Neuron (in vitro differentiated cells): ENCODE data around the gene CDYL.
"Not testable (repeated sequence)": the region's sequence is repeated elsewhere in the genome, so short reads cannot be mapped to it uniquely, and the experiment has no call there.

ENCODE experiments used
- H2AFZ ChIP-seq: one replicate; pipeline ENCODE4 v1.6.1; 2013; ENCODE audit warnings: low read depth, mild to moderate bottlenecking, inconsistent platforms, low read length, moderate library complexity
- H3K27me3 ChIP-seq: one replicate; pipeline ENCODE4 v1.6.1; 2013; ENCODE audit warnings: low read length; ENCODE audit not compliant: insufficient read depth
- H3K36me3 ChIP-seq: one replicate; pipeline ENCODE4 v1.6.1; 2013; ENCODE audit warnings: low read length; ENCODE audit not compliant: insufficient read depth
- H3K4me1 ChIP-seq: one replicate; pipeline ENCODE4 v1.6.1; 2013; ENCODE audit warnings: low read length; ENCODE audit not compliant: insufficient read depth
- H3K4me3 ChIP-seq: 2 replicates; pipeline ENCODE4 v1.5.1; 2013; ENCODE audit warnings: mild to moderate bottlenecking, low read length, moderate library complexity
- H3K9me3 ChIP-seq: one replicate; pipeline ENCODE4 v1.6.1; 2013; ENCODE audit warnings: low read length

CDYL gene

GRCh38 chr6:4844108-4844507, 67.9 kb downstream of the CDYL start:
- no peaks in the 10 kb centered on the region for H3K27me3 ChIP-seq
- H2AFZ ChIP-seq, result no peak overlapping the region
- no peak overlapping the region for H3K4me3 ChIP-seq
- no peaks in the 10 kb centered on the region for H3K4me1 ChIP-seq
- H3K9me3 ChIP-seq, result peaks cover 13% of the 10 kb centered on the region
- H3K36me3 ChIP-seq, result no peaks in the 10 kb centered on the region

- Histone ChIP-seq H3K9me3 (peaks cover 13% of the 10 kb centered on the region), H3K4me3 (no peak overlapping the region), H3K4me1 (no peaks in the 10 kb centered on the region), H3K36me3 (no peaks in the 10 kb centered on the region), H3K27me3 (no peaks in the 10 kb centered on the region), H2AFZ (no peak overlapping the region)
These were observed 70.2 kb downstream of the CDYL start for GRCh38 chr6:4846387-4846786.

GRCh38 chr6:4848382-4849068, 72.3 kb downstream of the CDYL start:
- Histone ChIP-seq H3K9me3 (peaks cover 11% of the 10 kb centered on the region), H3K4me1 (no peaks in the 10 kb centered on the region), H3K27me3 (no peaks in the 10 kb centered on the region), H2AFZ (no peak overlapping the region), H3K4me3 (no peak overlapping the region), H3K36me3 (no peaks in the 10 kb centered on the region)

- H3K27me3 ChIP-seq, result no peaks in the 10 kb centered on the region
- no peak overlapping the region for H2AFZ ChIP-seq
- peaks cover 4% of the 10 kb centered on the region for H3K9me3 ChIP-seq
- no peak overlapping the region for H3K4me3 ChIP-seq
- H3K36me3 ChIP-seq, result no peaks in the 10 kb centered on the region
- no peaks in the 10 kb centered on the region for H3K4me1 ChIP-seq
These were observed 73.2 kb downstream of the CDYL start for GRCh38 chr6:4849226-4850022.

GRCh38 chr6:4851035-4851434, 74.8 kb downstream of the CDYL start:
- Histone ChIP-seq H3K27me3 (no peaks in the 10 kb centered on the region), H3K4me3 (no peak overlapping the region), H3K9me3 (no peaks in the 10 kb centered on the region), H3K36me3 (no peaks in the 10 kb centered on the region), H3K4me1 (no peaks in the 10 kb centered on the region), H2AFZ (no peak overlapping the region)

- not testable (repeated sequence) for H3K27me3 ChIP-seq, H3K4me3 ChIP-seq, H3K9me3 ChIP-seq, H3K36me3 ChIP-seq, H2AFZ ChIP-seq, H3K4me1 ChIP-seq
These were observed 76.0 kb downstream of the CDYL start for GRCh38 chr6:4852186-4852585.

GRCh38 chr6:4852938-4853337, 76.7 kb downstream of the CDYL start:
- H2AFZ ChIP-seq, result no peak overlapping the region
- H3K9me3 ChIP-seq, result no peaks in the 10 kb centered on the region
- no peaks in the 10 kb centered on the region for H3K27me3 ChIP-seq
- no peaks in the 10 kb centered on the region for H3K4me1 ChIP-seq
- no peaks in the 10 kb centered on the region for H3K36me3 ChIP-seq
- H3K4me3 ChIP-seq, result no peak overlapping the region

- Histone ChIP-seq H3K36me3 (no peaks in the 10 kb centered on the region), H3K4me1 (no peaks in the 10 kb centered on the region), H3K9me3 (no peaks in the 10 kb centered on the region)
These were observed 77.1 kb downstream of the CDYL start for GRCh38 chr6:4853349-4853748.

GRCh38 chr6:4853782-4854511, 77.7 kb downstream of the CDYL start:
- H3K9me3 ChIP-seq, result no peaks in the 10 kb centered on the region
- H3K4me3 ChIP-seq, result no peak overlapping the region
- H3K4me1 ChIP-seq, result no peaks in the 10 kb centered on the region

More at GRCh38 chr6:4853349-4853748, 77.1 kb downstream of the CDYL start:
- H3K27me3 ChIP-seq, result no peaks in the 10 kb centered on the region
- H2AFZ ChIP-seq, result no peak overlapping the region
- H3K4me3 ChIP-seq, result no peak overlapping the region

GRCh38 chr6:4856785-4857184, 80.6 kb downstream of the CDYL start:
- H3K4me1 ChIP-seq, result no peaks in the 10 kb centered on the region
- H3K36me3 ChIP-seq, result no peaks in the 10 kb centered on the region
- no peak overlapping the region for H3K4me3 ChIP-seq
- no peaks in the 10 kb centered on the region for H3K27me3 ChIP-seq
- no peaks in the 10 kb centered on the region for H3K9me3 ChIP-seq
- H2AFZ ChIP-seq, result no peak overlapping the region

More at GRCh38 chr6:4853782-4854511, 77.7 kb downstream of the CDYL start:
- Histone ChIP-seq H2AFZ (no peak overlapping the region), H3K36me3 (no peaks in the 10 kb centered on the region), H3K27me3 (no peaks in the 10 kb centered on the region)

GRCh38 chr6:4858194-4859015, 82.2 kb downstream of the CDYL start:
- Histone ChIP-seq H3K4me3 (no peak overlapping the region), H3K36me3 (no peaks in the 10 kb centered on the region), H3K9me3 (no peaks in the 10 kb centered on the region)

GRCh38 chr6:4860387-4860786, 84.2 kb downstream of the CDYL start:
- H3K27me3 ChIP-seq, result no peaks in the 10 kb centered on the region
- H3K4me3 ChIP-seq, result no peak overlapping the region
- no peak overlapping the region for H2AFZ ChIP-seq
- peaks cover 2% of the 10 kb centered on the region for H3K9me3 ChIP-seq
- no peaks in the 10 kb centered on the region for H3K4me1 ChIP-seq
- no peaks in the 10 kb centered on the region for H3K36me3 ChIP-seq

More at GRCh38 chr6:4858194-4859015, 82.2 kb downstream of the CDYL start:
- Histone ChIP-seq H2AFZ (no peak overlapping the region), H3K4me1 (no peaks in the 10 kb centered on the region), H3K27me3 (no peaks in the 10 kb centered on the region)
